ENCODE data around the gene GUCY2F.

DNA sequence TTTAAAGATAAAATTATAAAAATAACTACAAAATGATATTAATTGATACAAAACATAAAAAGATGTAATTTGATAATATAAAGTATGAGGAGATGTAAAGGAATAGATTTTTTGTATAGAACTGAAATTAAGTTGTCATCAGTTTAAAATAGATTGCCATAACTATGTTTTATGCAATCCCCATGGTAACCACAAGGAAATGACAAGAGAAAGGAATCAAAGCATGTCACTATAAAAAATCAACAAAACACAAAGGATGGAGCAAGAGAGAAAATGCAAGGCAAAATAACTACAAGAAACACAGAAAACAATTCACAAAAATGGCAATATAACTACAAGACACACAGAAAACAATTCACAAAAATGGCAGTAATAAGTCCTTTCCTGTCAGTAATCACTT is 27.0 kb upstream of the GUCY2F start:
- no peak for TF ChIP-seq TAF1 (IDR thresholded peaks at IDR 0.05; ENCODE audit: borderline replicate concordance, insufficient read depth, low read length)
- TF ChIP-seq SIN3A (IDR thresholded peaks at IDR 0.05; ENCODE audit: borderline replicate concordance, insufficient read depth, low read length) = no peak
- no peak for TF ChIP-seq POLR2AphosphoS5 (IDR thresholded peaks at IDR 0.05; ENCODE audit: low read depth, low read length)
- TF ChIP-seq, protein P1, sequence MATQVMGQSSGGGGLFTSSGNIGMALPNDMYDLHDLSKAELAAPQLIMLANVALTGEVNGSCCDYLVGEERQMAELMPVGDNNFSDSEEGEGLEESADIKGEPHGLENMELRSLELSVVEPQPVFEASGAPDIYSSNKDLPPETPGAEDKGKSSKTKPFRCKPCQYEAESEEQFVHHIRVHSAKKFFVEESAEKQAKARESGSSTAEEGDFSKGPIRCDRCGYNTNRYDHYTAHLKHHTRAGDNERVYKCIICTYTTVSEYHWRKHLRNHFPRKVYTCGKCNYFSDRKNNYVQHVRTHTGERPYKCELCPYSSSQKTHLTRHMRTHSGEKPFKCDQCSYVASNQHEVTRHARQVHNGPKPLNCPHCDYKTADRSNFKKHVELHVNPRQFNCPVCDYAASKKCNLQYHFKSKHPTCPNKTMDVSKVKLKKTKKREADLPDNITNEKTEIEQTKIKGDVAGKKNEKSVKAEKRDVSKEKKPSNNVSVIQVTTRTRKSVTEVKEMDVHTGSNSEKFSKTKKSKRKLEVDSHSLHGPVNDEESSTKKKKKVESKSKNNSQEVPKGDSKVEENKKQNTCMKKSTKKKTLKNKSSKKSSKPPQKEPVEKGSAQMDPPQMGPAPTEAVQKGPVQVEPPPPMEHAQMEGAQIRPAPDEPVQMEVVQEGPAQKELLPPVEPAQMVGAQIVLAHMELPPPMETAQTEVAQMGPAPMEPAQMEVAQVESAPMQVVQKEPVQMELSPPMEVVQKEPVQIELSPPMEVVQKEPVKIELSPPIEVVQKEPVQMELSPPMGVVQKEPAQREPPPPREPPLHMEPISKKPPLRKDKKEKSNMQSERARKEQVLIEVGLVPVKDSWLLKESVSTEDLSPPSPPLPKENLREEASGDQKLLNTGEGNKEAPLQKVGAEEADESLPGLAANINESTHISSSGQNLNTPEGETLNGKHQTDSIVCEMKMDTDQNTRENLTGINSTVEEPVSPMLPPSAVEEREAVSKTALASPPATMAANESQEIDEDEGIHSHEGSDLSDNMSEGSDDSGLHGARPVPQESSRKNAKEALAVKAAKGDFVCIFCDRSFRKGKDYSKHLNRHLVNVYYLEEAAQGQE (IDR thresholded peaks at IDR 0.05; ENCODE audit: insufficient read depth in 1 of 2, low read depth in 2 of 2, low read length in 2 of 2) = no peak
- TF ChIP-seq FOXP2 (optimal IDR thresholded peaks at IDR 0.05; ENCODE audit: borderline replicate concordance, extremely low read depth, extremely low read length, insufficient read depth) = no peak
